ENCODE data around the gene PGAM1. TPM values are rescaled to one million over a fixed set of nuclear protein-coding genes. Genes with fewer than 3 reads are reported as not detected.

Gene PGAM1
- total RNA-seq, 1 experiment from 2014 or later, result 497 TPM

GRCh38 chr10:97481071-97481470 is 55.1 kb downstream of the PGAM1 start:
- Histone ChIP-seq H3K4me2 (ENCODE audit: low read length) (no peak overlapping the region), H4K20me1 (ENCODE audit: insufficient read depth) (no peaks in the 10 kb centered on the region; the same call in 1 of the 2 replicates), H3K9me2 (ENCODE audit: insufficient read depth) (no peaks in the 10 kb centered on the region), H3K4me3 (replicated peaks in 1 of 2; ENCODE audit: low read depth in 1 of 2, low read length in 2 of 2) (no peak overlapping the region), H3K36me3 (ENCODE audit: control insufficient read depth in 1 of 2, insufficient read depth in 2 of 2, low read length in 2 of 2) (peaks cover 40 to 41% of the 10 kb centered on the region in 2 experiments), H2AFZ (ENCODE audit: low read depth, low read length, poor library complexity, severe bottlenecking) (no peak overlapping the region), H3K9me3 (ENCODE audit: control insufficient read depth in 1 of 2, insufficient read depth in 1 of 2, low read depth in 1 of 2, low read length in 2 of 2) (no peaks in the 10 kb centered on the region), H3K9ac (ENCODE audit: low read length) (no peak overlapping the region), H3K4me1 (ENCODE audit: control insufficient read depth in 1 of 2, insufficient read depth in 2 of 2, low read length in 2 of 2) (no peaks in the 10 kb centered on the region; a peak in 1 of 4 replicates), H3K27ac (ENCODE audit: low read depth, low read length) (no peak overlapping the region), H3K79me2 (ENCODE audit: insufficient read depth, low read length) (peaks cover 47% of the 10 kb centered on the region), H3K27me3 (ENCODE audit: insufficient read depth, low read length) (no peaks in the 10 kb centered on the region)
- ATAC-seq (no peak), DNase-seq (ENCODE audit: low read depth, low spot score) (no peak)
- no peak for TF ChIP-seq POLR2A (IDR thresholded peaks at IDR 0.05; ENCODE audit: borderline replicate concordance, extremely low read depth, insufficient read depth, insufficient read length)
- no peak for TF ChIP-seq REST (IDR thresholded peaks at IDR 0.05; ENCODE audit: low read depth)
- no peak for TF ChIP-seq RAD21 (IDR thresholded peaks at IDR 0.05; ENCODE audit: low read depth)
- no peak for TF ChIP-seq EZH2 (IDR thresholded peaks at IDR 0.05)
- no peak for TF ChIP-seq SIN3A (IDR thresholded peaks at IDR 0.05; ENCODE audit: low read depth)
- no peak for TF ChIP-seq EGR1 (IDR thresholded peaks at IDR 0.05; ENCODE audit: low read depth)
- no peak for TF ChIP-seq ELF1 (IDR thresholded peaks at IDR 0.05; ENCODE audit: borderline replicate concordance, low read depth)
- no peak for TF ChIP-seq MAX (IDR thresholded peaks at IDR 0.05)
- no peak for TF ChIP-seq SRF (IDR thresholded peaks at IDR 0.05; ENCODE audit: low read depth)
- TF ChIP-seq ZNF274 (IDR thresholded peaks at IDR 0.05; ENCODE audit: low read depth, low read length), result no peak
- no peak for TF ChIP-seq ATF3 (IDR thresholded peaks at IDR 0.05)
- TF ChIP-seq CEBPB (IDR thresholded peaks at IDR 0.05; ENCODE audit: low read depth), result no peak
- no peak for TF ChIP-seq ZBTB33 (IDR thresholded peaks at IDR 0.05; ENCODE audit: extremely low read depth, insufficient replicate concordance, low read length)
- TF ChIP-seq POLR2AphosphoS5 (IDR thresholded peaks at IDR 0.05; ENCODE audit: low read depth, low read length), result no peak
- no peak for TF ChIP-seq TCF7L2 (IDR thresholded peaks at IDR 0.05; ENCODE audit: borderline replicate concordance, extremely low read depth, insufficient read depth, insufficient read length)
- TF ChIP-seq CTCF (IDR thresholded peaks at IDR 0.05 in 2 of 3, conservative IDR thresholded peaks at IDR 0.05 in 1 of 3; ENCODE audit: borderline replicate concordance in 1 of 3, insufficient read depth in 1 of 3, low read depth in 2 of 3, low read length in 2 of 3), result no peak
- TF ChIP-seq YY1 (IDR thresholded peaks at IDR 0.05; ENCODE audit: extremely low read depth, insufficient replicate concordance, low read depth, low read length), result no peak
- ChIA-PET RAD21 (ENCODE audit: low non-redundant PET in 1 of 2, low total read pairs in 2 of 2, uncharacterized antibody in 2 of 2, unreplicated experiment in 2 of 2) (no interaction called here), CTCF (no interaction called here), POLR2A (no interaction called here)
- BruUV-seq (replicated peaks), result no TSS peak
- intact Hi-C loops (cut with micrococcal nuclease), result no loop called here
